ENCODE data around the gene SLC26A3.
"Not testable (repeated sequence)": the region's sequence is repeated elsewhere in the genome, so short reads cannot be mapped to it uniquely, and the experiment has no call there.

The SLC26A3 gene
- 0 reads per million in 2 donors for total RNA-seq

DNA sequence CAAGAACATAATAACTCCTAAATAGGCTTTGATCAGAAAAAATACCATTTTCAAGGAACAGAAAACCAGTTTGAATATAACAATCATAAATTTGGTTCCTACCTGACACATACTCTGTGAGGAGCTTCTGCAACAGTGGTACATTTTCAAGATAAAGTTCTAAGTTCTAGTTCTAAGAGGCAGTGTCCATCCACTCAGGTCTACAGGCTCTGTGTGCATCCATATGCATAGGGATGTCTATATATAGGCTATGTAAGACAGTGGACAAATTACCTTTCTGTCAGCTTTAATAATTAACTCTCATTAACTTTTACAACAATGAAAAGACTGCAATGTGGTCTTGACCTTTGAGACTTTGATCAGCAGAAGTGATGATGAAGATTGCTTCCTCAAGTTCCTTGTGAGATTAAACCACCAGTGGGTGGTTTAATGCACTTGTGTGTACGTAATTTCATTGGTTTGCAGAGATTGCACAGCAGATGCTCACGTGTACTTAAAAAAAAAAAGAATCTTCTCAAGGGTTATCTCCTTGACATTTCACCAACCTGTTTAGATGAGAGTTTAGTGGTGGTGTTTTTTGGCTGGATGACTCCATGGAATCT is at the start of gene SLC26A3:
Gene SLC26A3, minus strand, starts transcription at position 215 of the 602 bp plus-strand sequence. CDS start 8,714 bp downstream, outside the sequence.
- DNase-seq, result no peak

GRCh38 chr7:107850643-107851042 is 47.6 kb upstream of the SLC26A3 start:
- DNase-seq, result no peak

- DNase-seq, result no peak
Measured at GRCh38 chr7:107850216-107850615, 47.2 kb upstream of the SLC26A3 start.

DNA sequence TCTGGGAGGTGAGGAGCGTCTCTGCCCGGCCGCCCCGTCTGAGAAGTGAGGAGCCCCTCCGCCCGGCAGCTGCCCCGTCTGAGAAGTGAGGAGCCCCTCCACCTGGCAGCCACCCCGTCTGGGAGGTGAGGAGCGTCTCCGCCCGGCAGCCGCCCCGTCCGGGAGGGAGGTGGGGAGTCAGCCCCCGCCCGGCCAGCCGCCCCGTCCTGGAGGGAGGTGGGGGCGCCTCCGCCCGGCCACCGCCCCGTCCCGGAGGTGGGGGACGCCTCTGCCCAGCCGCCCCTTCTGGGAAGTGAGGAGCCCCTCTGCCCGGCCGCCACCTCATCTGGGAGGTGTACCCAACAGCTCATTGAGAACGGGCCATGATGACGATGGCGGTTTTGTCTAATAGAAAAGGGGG is 45.2 kb upstream of the SLC26A3 start:
- DNase-seq, result not testable (repeated sequence)

GRCh38 chr7:107847836-107848175 is 44.8 kb upstream of the SLC26A3 start:
- not testable (repeated sequence) for DNase-seq

DNA sequence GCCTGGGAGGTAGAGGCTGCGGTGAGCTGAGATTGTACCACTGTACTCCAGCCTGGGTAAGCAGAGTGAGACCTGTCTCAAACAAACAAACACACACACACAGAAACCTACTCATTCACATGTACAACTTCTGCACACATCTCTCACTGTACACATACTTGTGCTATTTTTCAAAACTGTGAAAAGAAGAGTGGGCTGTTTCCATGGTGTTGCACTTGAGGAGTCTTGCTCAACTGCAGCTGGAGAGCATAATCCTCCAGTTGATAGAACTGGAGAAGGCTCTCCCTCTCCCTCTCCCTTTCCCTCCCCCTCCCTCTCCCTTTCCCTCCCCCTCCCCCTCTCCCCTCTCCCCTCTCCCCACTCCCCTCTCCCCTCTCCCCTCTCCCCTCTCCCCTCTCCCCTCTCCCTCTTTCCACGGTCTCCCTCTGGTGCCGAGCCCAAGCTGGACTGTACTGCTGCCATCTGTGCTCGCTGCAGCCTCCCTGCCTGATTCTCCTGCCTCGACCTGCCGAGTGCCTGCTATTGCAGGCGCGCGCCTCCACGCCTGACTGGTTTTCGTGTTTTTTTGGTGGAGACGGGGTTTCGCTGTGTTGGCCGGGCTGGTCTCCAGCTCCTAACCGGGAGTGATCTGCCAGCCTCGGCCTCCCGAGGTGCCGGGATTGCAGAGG is 44.3 kb upstream of the SLC26A3 start:
- no peak for DNase-seq

DNA sequence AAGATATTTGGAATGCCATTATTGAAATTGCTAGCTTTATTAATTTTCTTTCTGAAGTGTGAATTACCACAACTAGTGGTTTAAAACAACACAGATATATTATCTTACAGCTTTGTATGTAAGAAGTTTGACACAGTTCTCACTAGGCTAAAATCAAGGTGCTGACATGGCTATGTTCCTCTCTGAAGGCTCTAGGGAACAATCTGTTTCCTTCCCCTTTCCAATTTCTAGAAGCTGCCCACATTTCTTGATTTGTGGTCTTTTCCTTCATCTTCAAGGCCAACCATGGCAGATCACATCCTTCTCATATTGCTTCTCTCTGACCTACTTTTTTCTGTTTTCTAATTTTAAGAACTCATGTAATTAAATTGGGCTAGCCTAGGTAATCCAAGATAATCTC is 43.3 kb upstream of the SLC26A3 start:
- no peak for DNase-seq

DNA sequence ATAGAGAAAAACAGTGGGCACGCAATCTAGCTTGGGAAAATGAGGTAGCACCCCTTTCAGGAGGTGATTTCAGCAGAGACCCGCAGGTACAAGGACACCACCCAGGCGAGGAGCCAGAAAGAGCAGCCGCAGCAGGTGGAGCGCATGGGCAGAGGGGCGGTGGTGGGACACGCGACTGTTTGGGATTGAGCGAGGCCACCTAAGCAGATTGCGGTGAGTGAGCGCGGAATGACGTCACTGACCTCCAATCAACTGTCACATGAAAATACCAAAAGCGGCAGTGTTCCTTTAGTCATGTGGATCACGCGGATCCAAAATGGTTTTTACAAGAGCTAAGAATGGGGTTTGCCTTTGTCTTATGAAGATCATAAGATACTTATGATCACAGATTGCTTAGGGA is 40.2 kb upstream of the SLC26A3 start:
- DNase-seq, result no peak

DNA sequence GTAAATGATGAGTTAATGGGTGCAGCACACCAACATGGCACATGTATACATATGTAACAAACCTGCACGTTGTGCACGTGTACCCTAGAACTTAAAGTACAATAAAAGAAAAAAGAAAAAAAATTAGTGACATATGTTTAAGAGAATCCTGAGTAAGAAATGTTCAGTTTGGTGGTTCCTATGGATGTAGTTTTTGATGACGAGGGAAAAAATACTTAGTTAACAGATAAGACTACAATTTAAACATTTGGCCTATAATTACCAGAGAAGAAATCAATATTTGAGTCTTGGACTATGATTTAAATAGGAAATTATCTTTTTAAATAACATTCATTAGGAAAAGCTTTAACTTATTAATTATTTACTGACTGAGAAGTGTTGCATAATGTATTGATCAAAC is 39.2 kb upstream of the SLC26A3 start:
- DNase-seq, result no peak

DNA sequence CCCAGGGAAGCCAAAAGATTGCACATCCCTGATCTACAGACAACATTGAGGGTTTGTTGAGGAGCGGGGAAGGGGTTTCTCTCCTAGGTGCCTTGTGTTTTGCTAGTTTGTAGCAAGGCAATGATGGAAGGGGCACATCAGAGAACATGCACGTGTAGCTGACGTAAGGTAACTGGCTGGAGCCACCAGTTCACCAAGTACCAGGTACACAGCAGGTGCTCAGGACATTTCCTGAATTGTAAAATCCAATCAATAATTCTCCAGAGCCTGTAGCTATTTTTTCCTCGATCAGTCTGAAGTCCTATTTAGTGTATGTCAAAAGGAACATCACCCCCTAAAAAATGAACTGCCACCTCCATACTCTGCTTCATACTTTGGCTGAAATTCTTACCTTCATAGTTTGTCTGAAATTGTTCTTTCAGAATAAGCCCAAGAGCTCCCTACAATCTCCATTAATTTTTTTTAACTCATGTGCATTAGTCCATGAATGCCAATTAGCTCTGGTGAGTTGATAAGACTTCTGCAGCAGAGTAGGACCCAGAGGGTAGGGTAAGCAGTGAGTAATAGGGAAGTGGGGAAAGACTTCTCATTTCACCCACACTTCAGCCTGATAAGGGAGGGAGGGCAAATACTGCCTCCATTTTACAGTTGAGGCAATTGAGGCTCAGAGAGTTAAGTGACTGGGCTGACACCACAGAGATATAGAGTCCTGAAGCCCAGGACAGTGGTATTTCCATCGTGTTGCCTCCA is 36.0 kb upstream of the SLC26A3 start:
- DNase-seq, result no peak

DNA sequence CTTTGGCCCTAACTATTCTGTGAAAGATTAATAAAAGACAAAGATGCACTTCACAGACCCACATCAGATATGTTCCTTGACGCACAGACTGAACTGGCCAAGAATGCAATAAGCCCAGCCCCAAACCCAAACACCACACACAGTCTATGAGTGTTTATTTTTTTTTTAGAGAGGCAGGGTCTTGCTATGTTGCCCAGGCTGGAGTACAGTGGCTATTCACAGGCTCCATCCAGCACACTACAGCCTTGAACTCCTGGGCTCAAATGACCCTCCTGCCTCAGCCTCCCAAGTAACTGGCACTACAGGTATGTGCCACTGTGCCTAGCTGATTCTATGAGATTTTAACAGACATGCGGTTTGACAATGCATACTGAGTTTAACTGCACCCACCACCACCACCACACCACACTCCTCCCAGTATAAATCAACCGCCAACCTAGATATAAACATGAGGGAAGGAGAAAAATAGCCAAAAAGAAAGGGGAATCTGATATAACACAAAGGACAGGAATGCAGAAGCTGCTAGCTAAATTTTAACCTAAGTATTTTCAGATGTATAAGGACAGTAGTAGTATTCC is 35.1 kb upstream of the SLC26A3 start:
- no peak for DNase-seq

DNA sequence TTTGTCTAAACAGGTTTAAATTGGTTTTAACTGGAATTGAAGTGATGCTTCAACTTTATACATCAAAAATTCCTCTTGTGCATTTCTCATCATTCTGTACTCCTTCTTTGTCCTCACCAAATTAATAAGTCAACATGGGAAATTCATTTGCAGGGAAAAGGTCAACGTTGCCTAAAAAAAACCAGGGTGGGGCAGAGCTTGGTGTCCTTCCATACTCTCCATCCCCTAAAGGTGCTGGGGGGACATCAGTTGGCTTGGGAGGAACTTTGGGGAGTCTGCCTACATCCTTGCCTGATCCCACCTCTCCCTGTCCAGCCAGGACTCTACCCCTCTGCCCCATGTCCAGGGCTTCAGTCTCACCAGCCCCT is 34.1 kb upstream of the SLC26A3 start:
- no peak for DNase-seq

DNA sequence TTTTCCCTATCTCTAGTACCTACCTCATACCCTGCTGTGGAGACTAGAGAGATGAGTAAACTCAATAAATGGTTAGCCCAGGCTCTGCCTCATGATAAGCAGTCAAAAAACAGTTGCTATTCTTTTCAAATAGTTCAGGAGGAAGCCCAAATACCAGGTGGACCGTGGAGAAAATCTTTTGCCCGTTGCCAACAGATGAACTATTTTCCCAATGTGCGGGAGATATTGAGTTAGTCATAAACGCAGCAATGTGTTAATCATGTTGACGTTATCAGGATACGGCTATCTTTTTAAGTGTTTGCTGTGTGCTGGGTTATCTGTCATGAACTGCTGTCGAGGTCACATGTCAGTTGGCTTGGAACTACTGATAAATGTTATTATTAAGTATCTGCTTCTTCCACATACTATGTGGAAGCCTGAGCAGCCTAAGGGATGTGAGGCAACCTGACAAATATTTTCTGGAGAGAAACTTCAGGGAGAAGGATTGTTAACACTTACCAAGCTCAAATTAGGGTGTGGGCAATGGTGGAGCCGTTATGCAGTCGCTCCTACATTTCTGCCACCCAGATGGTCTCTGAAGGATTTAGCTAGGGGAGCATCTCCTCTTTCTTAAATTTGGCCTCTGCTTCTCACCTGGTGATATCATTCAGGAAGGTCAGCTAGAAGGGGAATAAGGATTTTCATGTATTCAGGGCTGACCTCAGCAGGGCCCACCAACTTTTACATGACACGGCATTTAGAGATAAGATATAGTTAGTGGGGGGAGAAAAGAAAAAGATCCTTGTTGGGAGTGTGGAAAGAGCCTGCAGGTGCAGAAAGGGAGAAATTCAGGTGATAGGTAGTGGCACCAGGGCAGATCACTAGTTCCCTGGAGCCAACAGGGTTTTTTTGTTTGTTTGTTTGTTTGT is 33.5 kb upstream of the SLC26A3 start:
- DNase-seq, result no peak

- DNase-seq, result no peak
Measured at GRCh38 chr7:107834401-107834800, 31.4 kb upstream of the SLC26A3 start.

DNA sequence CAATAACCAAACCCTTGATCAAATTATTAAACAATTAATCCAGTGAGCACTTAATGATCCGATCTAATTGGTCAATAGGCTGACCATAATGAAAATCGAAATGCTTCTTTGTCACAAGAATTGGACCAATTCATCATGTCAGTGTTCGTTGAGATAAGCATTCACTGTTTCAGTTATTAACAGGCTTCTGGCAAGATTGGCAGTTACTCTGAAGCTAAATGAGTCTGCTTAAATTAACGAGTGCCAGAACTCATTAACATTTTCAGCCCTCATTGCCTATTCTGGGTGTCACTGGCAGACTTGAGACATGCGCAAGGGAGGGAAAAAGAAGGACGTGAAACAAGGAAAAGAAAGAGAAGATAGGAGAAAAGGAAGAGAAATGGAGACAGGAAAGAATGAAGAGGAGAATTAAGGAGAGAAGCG is 30.7 kb upstream of the SLC26A3 start:
- DNase-seq, result no peak

GRCh38 chr7:107830420-107830819 is 27.4 kb upstream of the SLC26A3 start:
- no peak for DNase-seq

DNA sequence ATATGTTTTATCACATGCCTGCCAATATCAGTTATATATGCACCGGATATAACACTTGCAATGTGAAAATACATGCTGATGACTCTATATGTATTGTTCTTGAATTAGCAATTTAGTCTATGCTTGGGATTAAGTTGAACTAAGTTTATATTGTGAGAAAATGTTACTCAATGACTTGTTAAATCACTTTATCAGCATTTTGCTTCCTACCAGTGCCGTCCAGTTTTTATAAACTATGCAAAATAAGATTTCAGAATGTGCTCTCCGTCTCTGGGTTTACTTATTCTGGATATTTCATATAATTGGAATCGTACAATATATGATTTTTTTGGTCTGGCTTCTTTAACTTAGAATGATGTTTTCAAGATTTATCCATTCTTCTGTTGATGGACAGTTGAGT is 25.5 kb upstream of the SLC26A3 start:
- DNase-seq, result no peak

DNA sequence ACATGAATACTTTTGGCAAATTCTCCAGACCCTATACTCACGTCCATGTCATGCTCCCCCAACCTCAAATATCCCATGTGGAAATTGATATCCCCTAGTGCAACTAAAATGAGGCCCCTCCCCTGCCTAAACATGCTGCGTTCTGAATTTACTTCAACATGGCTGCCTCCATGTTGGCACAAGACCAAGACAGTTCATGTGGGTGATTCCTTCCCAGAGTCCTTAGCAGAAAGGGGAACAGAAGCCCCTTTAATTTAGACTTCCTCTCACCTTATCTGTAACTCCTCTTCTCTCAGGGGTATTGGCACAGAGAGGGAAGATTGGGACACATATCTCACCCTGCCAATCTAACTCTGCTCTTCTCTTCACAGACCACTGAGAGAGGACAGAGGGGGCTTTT is 24.5 kb upstream of the SLC26A3 start:
- DNase-seq, result no peak

GRCh38 chr7:107826451-107826850 is 23.4 kb upstream of the SLC26A3 start:
- no peak for DNase-seq

GRCh38 chr7:107824858-107825257 is 21.8 kb upstream of the SLC26A3 start:
- DNase-seq, result no peak

DNA sequence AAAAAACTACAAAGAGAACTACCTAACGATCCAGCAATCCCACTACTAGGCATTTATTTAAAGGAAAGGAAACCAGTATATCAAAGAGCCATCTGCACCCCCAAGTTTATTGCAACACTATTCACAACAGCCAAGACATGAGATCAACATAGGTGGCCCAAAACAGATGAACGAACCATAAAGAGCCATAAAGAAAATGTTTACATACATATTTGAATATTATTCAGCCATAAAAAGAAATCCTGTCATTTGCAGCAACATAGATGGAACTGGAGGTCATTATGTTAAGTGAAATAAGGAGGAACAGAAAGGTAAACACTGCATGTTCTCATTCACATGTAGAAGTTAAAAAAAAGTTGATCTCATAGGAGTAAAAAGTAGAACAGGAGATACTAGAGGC is 15.6 kb upstream of the SLC26A3 start:
- DNase-seq, result no peak

DNA sequence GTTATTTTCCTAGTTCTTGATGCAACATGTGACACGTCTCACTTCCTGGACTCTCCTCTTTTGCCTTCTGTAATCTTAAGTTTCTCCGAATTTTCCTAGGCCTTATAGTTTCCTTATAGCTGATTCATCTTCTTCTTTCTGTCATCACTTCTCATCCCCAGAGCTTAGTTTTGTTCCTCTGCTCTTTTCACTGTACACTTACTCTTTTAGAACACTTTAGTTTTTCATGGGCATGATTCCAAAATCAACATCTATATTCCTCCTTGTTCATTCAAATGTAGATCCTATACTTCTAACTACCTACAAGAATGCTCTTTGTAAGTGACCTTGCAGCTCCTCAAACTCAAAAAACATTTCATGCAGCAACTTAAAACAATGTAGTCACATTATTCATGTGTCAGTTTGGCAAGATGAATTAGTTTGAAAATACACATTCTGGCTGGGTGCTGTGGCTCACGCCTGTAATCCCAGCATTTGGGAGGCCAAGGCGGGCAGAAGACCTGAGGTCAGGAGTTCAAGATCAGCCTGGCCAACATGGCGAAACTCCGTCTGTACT is 13.1 kb upstream of the SLC26A3 start:
- no peak for DNase-seq

Measured in T-helper 9 cell (primary cell).